GM19240 (cell line): ENCODE data around the gene DENND4A.
"Not testable (repeated sequence)": the region's sequence is repeated elsewhere in the genome, so short reads cannot be mapped to it uniquely, and the experiment has no call there.

Experiments used
- DNase-seq: peaks from one replicate; pipeline ENCODE4 v3.0.0; 2011; ENCODE audit warnings: low spot score; ENCODE audit not compliant: insufficient read length

DENND4A gene

GRCh38 chr15:65789759-65790425, 2.2 kb downstream of the DENND4A start:
- DNase-seq, result no peak

GRCh38 chr15:65789105-65789504, 3.0 kb downstream of the DENND4A start:
- DNase-seq, result no peak

DNA sequence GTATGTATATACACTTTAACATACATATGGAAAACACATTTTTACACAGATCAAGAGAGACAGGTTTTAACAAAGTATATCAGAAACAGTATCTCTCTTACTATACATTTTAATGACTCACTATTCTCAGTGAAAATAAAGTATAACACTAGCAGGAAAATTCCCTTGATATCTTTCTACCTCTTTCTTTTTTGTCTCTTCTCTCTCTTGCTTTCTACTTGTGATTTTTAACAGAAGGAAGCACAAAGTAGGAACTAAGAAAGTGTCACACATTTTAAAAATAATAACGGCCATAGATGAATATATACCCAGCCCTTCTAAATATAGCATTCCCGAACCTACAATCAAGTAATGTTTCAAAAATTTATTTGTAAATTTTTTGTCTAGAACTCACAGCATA, 4.8 kb downstream of the DENND4A start:
- no peak for DNase-seq

- DNase-seq, result no peak
Measured at GRCh38 chr15:65785151-65785550, 6.9 kb downstream of the DENND4A start.

- DNase-seq, result no peak
Measured at GRCh38 chr15:65783872-65784271, 8.2 kb downstream of the DENND4A start.

DNA sequence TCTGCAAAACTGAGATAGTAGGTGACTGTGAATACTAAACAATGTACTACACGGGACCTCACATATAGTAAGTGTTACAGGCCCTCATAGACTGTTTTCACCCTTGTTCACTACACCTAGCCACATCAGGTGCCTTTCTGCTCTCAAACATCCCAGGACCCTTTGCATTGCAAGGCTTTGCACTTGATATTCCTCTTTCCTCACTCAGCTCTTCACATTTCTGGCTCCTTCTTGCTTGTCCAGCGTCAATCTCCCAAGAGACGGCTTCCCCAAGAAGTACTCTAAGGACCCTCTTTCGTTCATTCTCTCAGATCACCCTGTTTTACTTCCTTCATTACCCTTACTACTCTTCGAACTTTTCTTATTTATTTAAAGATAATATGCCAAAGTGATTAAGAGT, 10.0 kb downstream of the DENND4A start:
- DNase-seq, result no peak

DNA sequence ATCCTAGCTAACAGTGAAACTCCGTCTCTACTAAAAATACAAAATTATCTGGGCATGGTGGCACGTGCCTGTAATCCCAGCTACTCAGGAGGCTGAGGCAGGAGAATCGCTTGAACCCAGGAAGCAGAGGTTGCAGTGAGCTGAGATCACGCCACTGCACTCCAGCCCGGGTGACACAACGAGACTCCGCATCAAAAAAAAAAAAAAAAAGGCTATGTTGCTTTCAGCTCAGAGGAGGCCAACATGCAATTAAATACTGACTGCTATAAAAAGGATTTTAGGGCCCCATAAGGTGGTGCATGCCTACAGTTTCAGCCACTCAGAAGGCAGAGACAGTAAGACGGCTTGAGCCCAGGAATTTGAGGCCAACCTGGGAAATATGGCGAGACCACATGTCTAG, 13.4 kb downstream of the DENND4A start:
- not testable (repeated sequence) for DNase-seq

- no peak for DNase-seq
Measured at GRCh38 chr15:65778269-65778668, 13.8 kb downstream of the DENND4A start.

GRCh38 chr15:65777843-65778242, 14.2 kb downstream of the DENND4A start:
- DNase-seq, result no peak

DNA sequence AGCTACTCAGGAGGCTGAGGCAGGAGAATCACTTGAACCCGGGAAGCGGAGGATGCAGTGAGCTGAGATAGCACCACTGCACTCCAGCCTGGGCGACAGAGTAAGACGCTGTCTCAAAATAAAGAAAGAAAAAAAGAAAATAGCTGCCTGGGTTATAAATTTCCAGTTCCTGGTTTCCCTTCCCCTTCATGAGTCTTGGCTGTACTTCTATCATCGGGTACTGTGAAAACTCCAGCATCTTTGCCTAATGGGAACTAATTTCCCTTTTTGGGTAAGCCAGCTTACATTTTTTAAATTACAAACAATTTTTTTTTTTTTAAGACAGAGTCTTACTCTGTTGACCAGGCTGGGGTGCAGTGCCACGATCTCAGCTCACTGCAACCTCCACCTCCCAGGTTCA, 15.0 kb downstream of the DENND4A start:
- no peak for DNase-seq

GRCh38 chr15:65773386-65774111, 18.5 kb downstream of the DENND4A start:
- DNase-seq, result no peak

DNA sequence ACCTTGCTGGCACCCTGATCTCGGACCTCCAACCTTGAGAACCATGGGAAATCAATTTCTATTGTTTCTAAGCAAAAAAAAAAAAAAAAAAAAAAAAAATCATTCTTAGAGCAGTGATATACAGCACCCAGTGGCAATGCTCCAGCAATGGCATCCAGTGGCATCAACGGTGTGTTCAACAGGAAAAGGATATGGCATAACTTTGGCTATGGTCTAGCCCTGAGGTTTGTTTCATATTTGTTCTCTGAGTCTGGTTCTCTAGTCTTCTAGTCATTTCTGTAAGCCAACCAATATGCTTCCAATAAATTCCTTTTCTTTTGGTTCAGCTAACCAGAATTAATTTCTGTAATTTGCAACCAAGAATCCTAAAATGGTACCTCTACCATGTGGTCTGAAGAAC, 19.2 kb downstream of the DENND4A start:
- DNase-seq, result no peak

GRCh38 chr15:65771870-65772269, 20.2 kb downstream of the DENND4A start:
- DNase-seq, result no peak

DNA sequence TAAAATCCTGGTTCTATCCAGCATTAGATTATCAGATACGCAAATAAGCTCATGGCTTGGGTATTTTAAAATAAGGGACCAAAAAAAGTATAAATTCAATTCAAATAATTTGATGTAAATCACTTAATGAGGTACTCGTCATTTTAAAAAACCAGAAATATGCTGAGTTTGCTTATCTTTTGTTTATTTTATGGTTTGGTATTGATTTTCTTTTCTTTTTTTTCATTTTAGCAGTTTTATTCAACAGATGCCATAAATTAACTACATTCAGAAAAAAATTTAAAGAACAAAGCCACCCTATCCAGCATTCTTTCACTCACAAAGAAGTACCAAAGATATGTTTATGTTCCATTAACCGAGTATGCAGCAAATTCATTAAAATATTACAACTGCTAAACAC, 22.6 kb downstream of the DENND4A start:
- no peak for DNase-seq

DNA sequence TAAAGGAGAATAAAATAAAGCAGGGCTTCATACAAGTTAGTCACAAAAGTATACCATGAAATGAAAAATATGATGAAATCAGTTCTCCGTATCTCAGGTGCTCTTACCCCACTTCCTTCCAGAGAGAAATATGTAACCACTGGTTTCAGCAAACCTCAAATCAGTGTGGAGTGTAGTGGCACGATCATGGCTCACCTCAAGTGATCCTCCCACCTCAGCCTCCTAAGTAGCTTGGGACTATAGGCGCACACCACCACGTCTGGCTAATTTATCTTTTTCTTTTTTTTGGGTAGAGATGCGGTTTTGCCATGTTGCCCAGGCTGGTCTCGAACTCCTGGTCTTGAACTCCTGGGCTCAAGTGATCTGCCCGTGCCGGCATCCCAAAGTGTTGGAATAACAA, 24.2 kb downstream of the DENND4A start:
- DNase-seq, result no peak

DNA sequence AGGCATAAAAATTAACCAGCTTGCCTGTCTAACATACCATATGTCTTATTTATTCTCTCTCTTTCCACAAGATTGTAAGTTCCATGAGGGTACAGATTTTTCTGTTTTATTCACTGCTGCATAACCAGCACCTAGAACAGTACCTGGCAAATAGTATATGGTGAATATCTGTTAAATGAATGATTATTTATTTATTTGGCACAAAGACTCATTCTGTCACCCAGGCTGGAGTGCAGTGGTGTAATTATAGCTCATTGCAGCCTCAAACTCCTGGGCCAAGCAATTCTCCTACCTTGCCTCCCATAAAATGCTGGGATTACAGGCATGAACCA, 24.9 kb downstream of the DENND4A start:
- DNase-seq, result no peak

- DNase-seq, result no peak
Measured at GRCh38 chr15:65766422-65767263, 25.4 kb downstream of the DENND4A start.

GRCh38 chr15:65765106-65765505, 27.0 kb downstream of the DENND4A start:
- DNase-seq, result no peak

- no peak for DNase-seq
Measured at GRCh38 chr15:65762914-65763787, 28.9 kb downstream of the DENND4A start.

- no peak for DNase-seq
Measured at GRCh38 chr15:65762399-65762798, 29.7 kb downstream of the DENND4A start.

DNA sequence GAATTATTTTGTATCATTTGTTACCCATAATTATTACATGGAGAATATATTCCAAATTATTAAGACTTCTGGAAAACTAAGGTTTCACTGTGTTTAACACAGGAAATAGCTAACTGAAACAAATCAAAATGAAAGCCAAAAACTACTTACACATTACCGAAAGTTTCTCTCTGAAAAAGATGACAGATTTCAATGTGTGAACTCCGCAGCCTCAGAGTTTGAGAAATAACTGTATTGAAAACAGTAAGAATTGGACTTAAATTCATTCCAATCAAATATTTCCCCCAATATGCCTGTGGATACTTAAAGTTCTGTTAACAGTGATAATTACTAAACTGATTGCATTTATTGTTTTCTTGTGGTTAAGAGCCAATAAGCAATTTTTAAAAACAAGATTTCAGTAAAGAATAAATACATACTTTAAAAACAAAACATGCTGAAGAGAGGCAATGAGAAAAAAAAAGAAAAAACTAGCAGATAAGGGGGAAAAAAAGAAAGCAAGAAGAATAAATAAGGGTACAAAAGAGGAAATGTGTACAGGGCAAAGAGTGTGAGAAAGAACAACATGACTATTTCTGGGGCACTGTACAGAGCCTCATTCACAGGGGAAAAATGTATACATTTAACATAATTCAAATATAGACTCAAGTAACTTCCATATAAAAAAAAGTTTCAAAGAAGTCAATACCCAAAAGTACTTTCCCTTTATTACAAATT, 30.7 kb downstream of the DENND4A start:
- no peak for DNase-seq
